ENCODE results near the gene MYBPC2.

DNA sequence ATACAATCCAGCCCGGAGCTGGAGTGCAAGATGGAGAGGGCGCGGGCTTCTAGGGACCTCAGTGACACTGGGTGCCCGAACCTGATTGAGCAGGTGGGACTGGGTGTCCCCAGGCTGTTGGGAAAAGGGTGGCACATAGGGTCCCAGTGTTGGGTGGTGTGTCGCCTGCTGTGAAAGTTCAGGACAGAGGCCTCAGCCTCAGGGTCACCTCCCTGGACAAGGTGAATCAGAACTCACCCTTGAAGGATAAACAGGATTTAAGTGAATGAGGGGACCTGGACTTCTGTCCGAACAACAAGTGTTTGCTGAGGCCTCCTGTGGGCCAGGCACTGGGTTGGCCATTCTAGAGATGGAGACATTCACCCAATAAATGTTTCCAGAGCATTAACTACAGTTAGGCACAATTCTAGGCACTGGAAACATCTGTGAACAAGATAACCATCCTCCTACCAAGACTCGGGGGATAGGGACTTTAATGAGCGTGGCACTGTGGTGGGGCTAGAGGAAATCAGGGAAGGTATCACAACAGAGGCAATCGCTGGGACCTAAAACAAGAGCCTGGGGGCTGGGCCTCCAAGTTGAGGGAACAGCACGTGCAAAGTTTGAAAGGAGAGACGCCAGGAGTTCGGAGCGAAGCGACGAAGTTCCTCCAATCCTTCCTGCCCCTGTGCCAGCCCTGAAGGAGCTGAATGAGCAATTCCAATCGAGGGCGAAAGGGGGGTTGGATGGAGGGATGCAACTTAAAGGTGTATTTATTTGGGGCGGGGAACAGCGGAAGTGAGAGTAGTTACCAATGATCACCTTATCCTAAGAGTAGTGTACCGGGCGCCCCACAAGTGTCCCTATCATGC, 49.5 kb upstream of the MYBPC2 start:
- TF ChIP-seq, protein P1, sequence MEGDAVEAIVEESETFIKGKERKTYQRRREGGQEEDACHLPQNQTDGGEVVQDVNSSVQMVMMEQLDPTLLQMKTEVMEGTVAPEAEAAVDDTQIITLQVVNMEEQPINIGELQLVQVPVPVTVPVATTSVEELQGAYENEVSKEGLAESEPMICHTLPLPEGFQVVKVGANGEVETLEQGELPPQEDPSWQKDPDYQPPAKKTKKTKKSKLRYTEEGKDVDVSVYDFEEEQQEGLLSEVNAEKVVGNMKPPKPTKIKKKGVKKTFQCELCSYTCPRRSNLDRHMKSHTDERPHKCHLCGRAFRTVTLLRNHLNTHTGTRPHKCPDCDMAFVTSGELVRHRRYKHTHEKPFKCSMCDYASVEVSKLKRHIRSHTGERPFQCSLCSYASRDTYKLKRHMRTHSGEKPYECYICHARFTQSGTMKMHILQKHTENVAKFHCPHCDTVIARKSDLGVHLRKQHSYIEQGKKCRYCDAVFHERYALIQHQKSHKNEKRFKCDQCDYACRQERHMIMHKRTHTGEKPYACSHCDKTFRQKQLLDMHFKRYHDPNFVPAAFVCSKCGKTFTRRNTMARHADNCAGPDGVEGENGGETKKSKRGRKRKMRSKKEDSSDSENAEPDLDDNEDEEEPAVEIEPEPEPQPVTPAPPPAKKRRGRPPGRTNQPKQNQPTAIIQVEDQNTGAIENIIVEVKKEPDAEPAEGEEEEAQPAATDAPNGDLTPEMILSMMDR (IDR thresholded peaks at IDR 0.05) = no peak
- no peak for TF ChIP-seq EP300 (IDR thresholded peaks at IDR 0.05)
- no peak for TF ChIP-seq POLR2A (IDR thresholded peaks at IDR 0.05)

Data from tibial nerve (tissue), 4 donors.